CD14-positive monocyte (primary cell): Measurements from ENCODE around the gene AGBL5. TPM values are rescaled to one million over a fixed set of nuclear protein-coding genes. Genes with fewer than 3 reads are reported as not detected.

Experiments
- DNase-seq, 3 donors: peaks; one replicate each; pipeline ENCODE4 v3.0.0-alpha.2; 2011 to 2022
- H2AFZ ChIP-seq: 2 replicates; pipeline ENCODE4 v1.6.0; 2012; ENCODE audit warnings: mild to moderate bottlenecking, low read depth, low read length, inconsistent platforms; ENCODE audit not compliant: insufficient read depth, poor library complexity, severe bottlenecking
- H3K27ac ChIP-seq, 2 donors: 1 replicate in 1 of 2; 2 replicates in 1 of 2; pipeline ENCODE4 v1.5.1; 2012 to 2013; ENCODE audit warnings: low read length in 2 of 2, control low read depth in 1 of 2, inconsistent platforms in 1 of 2, low read depth in 1 of 2, mild to moderate bottlenecking in 1 of 2
- H3K27me3 ChIP-seq, 2 donors: one replicate each; pipeline versions ENCODE4 v1.6.0 to v1.6.1; 2011 to 2013; ENCODE audit warnings: low read length in 2 of 2; ENCODE audit not compliant: control insufficient read depth in 2 of 2, insufficient read depth in 2 of 2
- H3K36me3 ChIP-seq, 2 donors: replicated peaks in 1 of 2; 1 replicate in 1 of 2; 2 replicates in 1 of 2; pipeline versions ENCODE4 v1.5.1 to v1.6.1; 2012 to 2013; ENCODE audit warnings: low read length in 2 of 2, control low read depth in 1 of 2, inconsistent platforms in 1 of 2, mild to moderate bottlenecking in 1 of 2; ENCODE audit not compliant: insufficient read depth in 2 of 2, control insufficient read depth in 1 of 2
- H3K4me1 ChIP-seq, 2 donors: 1 replicate in 1 of 2; 2 replicates in 1 of 2; pipeline versions ENCODE4 v1.5.1 to v1.6.1; 2012 to 2013; ENCODE audit warnings: low read length in 2 of 2, control low read depth in 1 of 2, inconsistent platforms in 1 of 2, mild to moderate bottlenecking in 1 of 2, moderate library complexity in 1 of 2; ENCODE audit not compliant: insufficient read depth in 2 of 2, control insufficient read depth in 1 of 2
- H3K4me2 ChIP-seq: replicated peaks from 2 replicates; pipeline ENCODE3; 2012; ENCODE audit warnings: low read length, moderate library complexity, mild to moderate bottlenecking; ENCODE audit not compliant: poor library complexity, severe bottlenecking; ENCODE audit errors: extremely low read depth
- H3K4me3 ChIP-seq, 3 experiments: fragments of 200-600 bp in 1 of 3; sonication (generic) in 1 of 3; replicated peaks in 1 of 3; 1 replicate in 2 of 3; 2 replicates in 1 of 3; pipeline ENCODE4 v1.5.1; 2011 to 2013; ENCODE audit warnings: low read length in 3 of 3, mild to moderate bottlenecking in 3 of 3, control low read depth in 2 of 3, low read depth in 2 of 3, inconsistent platforms in 1 of 3, moderate library complexity in 1 of 3
- H3K79me2 ChIP-seq: 2 replicates; pipeline ENCODE4 v1.6.0; 2012; ENCODE audit warnings: mild to moderate bottlenecking, control low read depth, inconsistent platforms, low read length, moderate library complexity; ENCODE audit not compliant: insufficient read depth
- H3K9ac ChIP-seq: 2 replicates; pipeline ENCODE4 v1.6.0; 2017; ENCODE audit warnings: low read length, mild to moderate bottlenecking; ENCODE audit not compliant: insufficient read depth, poor library complexity, severe bottlenecking
- H3K9me3 ChIP-seq, 2 donors: replicated peaks in 1 of 2; 1 replicate in 1 of 2; 2 replicates in 1 of 2; pipeline versions ENCODE4 v1.5.1 to v1.6.1; 2012 to 2013; ENCODE audit warnings: low read length in 2 of 2, control low read depth in 1 of 2; ENCODE audit not compliant: control insufficient read depth in 1 of 2, insufficient read depth in 1 of 2
- H4K20me1 ChIP-seq: 2 replicates; pipeline ENCODE4 v1.6.0; 2012; ENCODE audit warnings: mild to moderate bottlenecking, low read length, control low read depth, moderate library complexity; ENCODE audit not compliant: insufficient read depth
- H3K27ac Mint-ChIP-seq, 7 donors: one replicate each; pipeline ENCODE4 v1.8.0; 2020; ENCODE audit warnings: mild to moderate bottlenecking in 7 of 7, mixed read lengths in 7 of 7, moderate library complexity in 6 of 7, inconsistent platforms in 2 of 7
- H3K27me3 Mint-ChIP-seq, 3 donors: one replicate each; pipeline ENCODE4 v1.8.0; 2021 to 2022; ENCODE audit warnings: low read depth in 3 of 3, mild to moderate bottlenecking in 3 of 3, mixed read lengths in 3 of 3, moderate library complexity in 3 of 3, inconsistent platforms in 1 of 3
- H3K36me3 Mint-ChIP-seq, 2 donors: one replicate each; pipeline ENCODE4 v1.8.0; 2020; ENCODE audit warnings: mixed read lengths in 2 of 2, inconsistent platforms in 1 of 2, mild to moderate bottlenecking in 1 of 2
- H3K4me1 Mint-ChIP-seq: one replicate; pipeline ENCODE4 v1.8.0; 2020; ENCODE audit warnings: mild to moderate bottlenecking, mixed read lengths
- H3K4me3 Mint-ChIP-seq, 2 donors: one replicate each; pipeline ENCODE4 v1.8.0; 2020; ENCODE audit warnings: mild to moderate bottlenecking in 2 of 2, mixed read lengths in 2 of 2, moderate library complexity in 1 of 2
- H3K9me3 Mint-ChIP-seq, 7 donors: one replicate each; pipeline ENCODE4 v1.8.0; 2020 to 2022; ENCODE audit warnings: mixed read lengths in 7 of 7, mild to moderate bottlenecking in 6 of 7, moderate library complexity in 6 of 7, inconsistent platforms in 2 of 7
- CTCF ChIP-seq: fragments of 200-600 bp; IDR thresholded peaks from one replicate; pipeline ENCODE4 v1.8.0; 2022; ENCODE audit warnings: antibody characterized with exemption, mild to moderate bottlenecking
- WGBS: methylation state at CpG from one replicate; pipeline ENCODE4 v1.1.5; 2013; ENCODE audit warnings: missing lambda C conversion rate; ENCODE audit not compliant: insufficient coverage; 5-methylcytosine and 5-hydroxymethylcytosine counted together
- intact Hi-C, 2 donors: fragments of 100-400 bp; cut with micrococcal nuclease; formaldehyde crosslinking; loops; one replicate each; pipeline versions ENCODE4 v1.15.0 to v1.15.1; 2023
- polyA plus RNA-seq, 3 donors: library from polyadenylated mRNA; depleted of rRNA in 1 of 3; unstranded in 2 of 3; stranded (reverse) in 1 of 3; fragments of 300-500 nt in 2 of 3; fragments of >200 nt in 1 of 3; fragmentation: Illumina TruSeq in 2 of 3; gene quantifications; 1 replicate in 2 of 3; 2 replicates in 1 of 3; pipeline ENCODE4 v1.2.3, GENCODE V29; 2012 to 2021

Gene AGBL5
- polyA plus RNA-seq, 3 donors = 4.4 to 4.8 (median 4.6) TPM

GRCh38 chr2:27102329-27102728, 50.9 kb downstream of the AGBL5 start:
- Histone ChIP-seq H3K36me3 (no peaks in the 10 kb centered on the region), H2AFZ (no peak overlapping the region), H4K20me1 (no peaks in the 10 kb centered on the region), H3K79me2 (no peaks in the 10 kb centered on the region), H3K9me3 (no peaks in the 10 kb centered on the region), H3K9ac (no peak overlapping the region), H3K4me1 (peaks cover 4 to 5% of the 10 kb centered on the region in 2 donors), H3K4me3 (no peak overlapping the region), H3K27me3 (no peaks in the 10 kb centered on the region), H3K27ac (no peak overlapping the region), H3K4me2 (no peak overlapping the region)
- 100% methylated on average over 2 of the region's 5 CpGs for WGBS
- no peak for DNase-seq
- Mint-ChIP-seq H3K27ac (no peak overlapping the region), H3K36me3 (no peaks in the 10 kb centered on the region), H3K4me1 (peaks cover 2% of the 10 kb centered on the region), H3K4me3 (no peak overlapping the region), H3K9me3 (no peaks in the 10 kb centered on the region), H3K27me3 (peaks cover 0 to 6% (median 2%) of the 10 kb centered on the region in 3 donors)
- intact Hi-C loops = loop anchor here in 1 of 2 donors (5.0 kb wide), 1 partner anchor 65 kb away; no protein-coding TSS in a partner anchor
- no peak for TF ChIP-seq CTCF

GRCh38 chr2:27105981-27106380, 54.5 kb downstream of the AGBL5 start:
- no peak overlapping the region for H3K27ac Mint-ChIP-seq
- Histone ChIP-seq H3K4me1 (no peaks in the 10 kb centered on the region), H3K9me3 (no peaks in the 10 kb centered on the region), H2AFZ (no peak overlapping the region), H3K27ac (no peak overlapping the region), H3K4me2 (no peak overlapping the region), H3K79me2 (no peaks in the 10 kb centered on the region), H3K27me3 (no peaks in the 10 kb centered on the region), H3K36me3 (no peaks in the 10 kb centered on the region), H4K20me1 (no peaks in the 10 kb centered on the region), H3K4me3 (no peak overlapping the region), H3K9ac (no peak overlapping the region)
- H3K4me1 Mint-ChIP-seq = no peaks in the 10 kb centered on the region
- no peak overlapping the region for H3K4me3 Mint-ChIP-seq
- H3K36me3 Mint-ChIP-seq = no peaks in the 10 kb centered on the region
- TF ChIP-seq CTCF = no peak
- WGBS = 80% methylated on average over 1 of the region's 3 CpGs
- intact Hi-C loops = no loop called here
- no peaks in the 10 kb centered on the region for H3K9me3 Mint-ChIP-seq
- peaks cover 0 to 4% (median 4%) of the 10 kb centered on the region in 3 donors for H3K27me3 Mint-ChIP-seq
- no peak for DNase-seq
